HL-60 (cell line): ENCODE results near the gene EFHC1.

Source experiments
- CTCF ChIP-seq: IDR thresholded peaks from one replicate; pipeline ENCODE4 v1.5.1; 2011; ENCODE audit warnings: low read length, control low read depth, inconsistent platforms; ENCODE audit not compliant: insufficient read depth
- GABPA ChIP-seq: IDR thresholded peaks from 2 replicates; pipeline ENCODE4 v1.6.1; 2012; ENCODE audit warnings: low read depth
- POLR2AphosphoS5 ChIP-seq: IDR thresholded peaks from 2 replicates; pipeline ENCODE4 v1.6.1; 2012; ENCODE audit warnings: low read depth

GRCh38 chr6:52491203-52492069 lies 71.3 kb downstream of the EFHC1 start:
- TF ChIP-seq CTCF: no peak
- TF ChIP-seq POLR2AphosphoS5: no peak
- no peak for TF ChIP-seq GABPA
